ENCODE measurements around the gene CTNNBL1. TPM values are rescaled to one million over a fixed set of nuclear protein-coding genes. Genes with fewer than 3 reads are reported as not detected.

The CTNNBL1 gene
- total and polyA plus RNA-seq, 2 of the 4 experiments (the other 2 are of a cell fraction) = 29.9 to 34.1 TPM

DNA sequence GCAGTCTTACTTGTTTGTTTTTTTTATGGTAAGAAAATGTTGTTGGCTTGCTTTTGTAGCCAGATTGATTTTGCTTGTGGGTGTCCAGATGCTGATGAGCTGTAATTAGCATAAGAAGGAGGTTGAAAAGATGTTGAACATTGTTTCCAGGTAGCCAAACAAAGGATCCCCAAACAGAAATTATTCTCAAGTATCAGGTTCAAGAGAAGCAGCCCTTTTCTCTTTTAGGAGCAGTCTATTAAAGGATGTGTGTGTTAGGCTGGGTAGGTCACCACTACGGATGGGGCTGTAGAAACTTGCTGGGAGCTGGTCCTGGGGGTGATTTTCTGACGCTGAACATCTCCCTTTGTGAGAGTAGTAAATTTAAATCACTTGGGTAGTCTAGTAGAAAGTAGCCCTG, 122.2 kb downstream of the CTNNBL1 start:
- Histone ChIP-seq H3K36me3 (ENCODE audit: control insufficient read depth, insufficient read depth, low read length) (peaks cover 1% of the 10 kb centered on the region; the same call in 1 of the 2 replicates), H4K20me1 (ENCODE audit: insufficient read depth, low read length) (no peaks in the 10 kb centered on the region), H2AFZ (replicated peaks; ENCODE audit: low read length, poor library complexity) (no peak overlapping the region), H3K27ac (ENCODE audit: insufficient read depth, low read length) (no peak overlapping the region), H3K4ac (ENCODE audit: low read depth, low read length) (no peak overlapping the region), H3K9ac (ENCODE audit: low read depth, low read length) (no peak overlapping the region), H3K4me3 (ENCODE audit: insufficient read depth, low read depth, low read length) (no peak overlapping the region), H2AK5ac (ENCODE audit: low read depth, low read length) (no peak overlapping the region), H4K5ac (ENCODE audit: low read depth, low read length) (no peak overlapping the region), H2BK5ac (ENCODE audit: low read depth, low read length, poor library complexity, severe bottlenecking) (no peak overlapping the region), H3K9me3 (ENCODE audit: control insufficient read depth, insufficient read depth, low read length) (no peaks in the 10 kb centered on the region), H3K4me1 (ENCODE audit: control insufficient read depth, insufficient read depth, low read length) (no peaks in the 10 kb centered on the region), H2BK15ac (ENCODE audit: low read depth, low read length) (no peak overlapping the region), H3K79me1 (ENCODE audit: low read depth in 1 of 2, low read length in 2 of 2) (peaks cover 0 to 2% of the 10 kb centered on the region in 2 experiments; a peak in 2 of 4 replicates), H3K56ac (ENCODE audit: extremely low read depth, insufficient read depth, low read length) (no peak overlapping the region), H2BK20ac (ENCODE audit: low read depth, low read length) (no peak overlapping the region), H4K8ac (ENCODE audit: low read depth in 2 of 2, low read length in 2 of 2) (no peak overlapping the region), H4K91ac (ENCODE audit: insufficient read depth, low read depth, low read length) (no peak overlapping the region), H2AK9ac (replicated peaks; ENCODE audit: low read depth, low read length, poor library complexity) (no peak overlapping the region), H3K18ac (ENCODE audit: low read depth, low read length) (no peak overlapping the region), H2BK120ac (ENCODE audit: low read depth, low read length) (no peak overlapping the region), H3K4me2 (ENCODE audit: low read depth, low read length) (no peak overlapping the region), H3K23ac (ENCODE audit: low read depth, low read length) (no peak overlapping the region), H3K27me3 (ENCODE audit: control insufficient read depth, insufficient read depth, low read length) (no peaks in the 10 kb centered on the region), H3K14ac (replicated peaks; ENCODE audit: low read depth, low read length) (no peak overlapping the region), H3K9me1 (ENCODE audit: insufficient read depth, low read length) (0 out of 2 replicates have a peak, but pooled peaks cover under 1% of the 10 kb centered on the region)
- DNase-seq (no peak), ATAC-seq (ENCODE audit: low read depth) (no peak)
- intact Hi-C loops (cut with micrococcal nuclease) = no loop called here
- POLR2A ChIA-PET (ENCODE audit: unreplicated experiment) = no interaction called here
- in situ Hi-C loops (cut with MboI; ENCODE audit: low sequenced_read_pairs) = no loop called here
- TF ChIP-seq SMC3 (IDR thresholded peaks at IDR 0.05; ENCODE audit: low read depth, low read length) (no peak), POLR2A (IDR thresholded peaks at IDR 0.05; ENCODE audit: low read depth, low read length) (no peak), MAZ (IDR thresholded peaks at IDR 0.05; ENCODE audit: borderline replicate concordance, low read depth, low read length) (no peak), RCOR1 (IDR thresholded peaks at IDR 0.05; ENCODE audit: insufficient replicate concordance, low read length) (no peak), BHLHE40 (IDR thresholded peaks at IDR 0.05; ENCODE audit: low read depth, low read length) (no peak), MAFK (IDR thresholded peaks at IDR 0.05; ENCODE audit: low read depth, low read length) (no peak), CEBPB (IDR thresholded peaks at IDR 0.05; ENCODE audit: low read depth, low read length) (no peak), NFE2L2 (IDR thresholded peaks at IDR 0.05; ENCODE audit: low read depth, low read length) (no peak), RFX5 (IDR thresholded peaks at IDR 0.05; ENCODE audit: low read depth, low read length) (no peak), MXI1 (IDR thresholded peaks at IDR 0.05; ENCODE audit: borderline replicate concordance, low read depth, low read length) (no peak), RAD21 (IDR thresholded peaks at IDR 0.05; ENCODE audit: low read length) (no peak), CHD1 (IDR thresholded peaks at IDR 0.05; ENCODE audit: low read depth, low read length) (no peak), FOS (IDR thresholded peaks at IDR 0.05; ENCODE audit: low read depth, low read length) (no peak)
- TF ChIP-seq, protein P1, sequence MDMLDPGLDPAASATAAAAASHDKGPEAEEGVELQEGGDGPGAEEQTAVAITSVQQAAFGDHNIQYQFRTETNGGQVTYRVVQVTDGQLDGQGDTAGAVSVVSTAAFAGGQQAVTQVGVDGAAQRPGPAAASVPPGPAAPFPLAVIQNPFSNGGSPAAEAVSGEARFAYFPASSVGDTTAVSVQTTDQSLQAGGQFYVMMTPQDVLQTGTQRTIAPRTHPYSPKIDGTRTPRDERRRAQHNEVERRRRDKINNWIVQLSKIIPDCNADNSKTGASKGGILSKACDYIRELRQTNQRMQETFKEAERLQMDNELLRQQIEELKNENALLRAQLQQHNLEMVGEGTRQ (IDR thresholded peaks at IDR 0.05; ENCODE audit: low read depth, low read length) = no peak
- TF ChIP-seq, protein P2, sequence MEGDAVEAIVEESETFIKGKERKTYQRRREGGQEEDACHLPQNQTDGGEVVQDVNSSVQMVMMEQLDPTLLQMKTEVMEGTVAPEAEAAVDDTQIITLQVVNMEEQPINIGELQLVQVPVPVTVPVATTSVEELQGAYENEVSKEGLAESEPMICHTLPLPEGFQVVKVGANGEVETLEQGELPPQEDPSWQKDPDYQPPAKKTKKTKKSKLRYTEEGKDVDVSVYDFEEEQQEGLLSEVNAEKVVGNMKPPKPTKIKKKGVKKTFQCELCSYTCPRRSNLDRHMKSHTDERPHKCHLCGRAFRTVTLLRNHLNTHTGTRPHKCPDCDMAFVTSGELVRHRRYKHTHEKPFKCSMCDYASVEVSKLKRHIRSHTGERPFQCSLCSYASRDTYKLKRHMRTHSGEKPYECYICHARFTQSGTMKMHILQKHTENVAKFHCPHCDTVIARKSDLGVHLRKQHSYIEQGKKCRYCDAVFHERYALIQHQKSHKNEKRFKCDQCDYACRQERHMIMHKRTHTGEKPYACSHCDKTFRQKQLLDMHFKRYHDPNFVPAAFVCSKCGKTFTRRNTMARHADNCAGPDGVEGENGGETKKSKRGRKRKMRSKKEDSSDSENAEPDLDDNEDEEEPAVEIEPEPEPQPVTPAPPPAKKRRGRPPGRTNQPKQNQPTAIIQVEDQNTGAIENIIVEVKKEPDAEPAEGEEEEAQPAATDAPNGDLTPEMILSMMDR (conservative IDR thresholded peaks at IDR 0.05; ENCODE audit: low read depth, low read length) = no peak
- TF ChIP-seq, protein P3, sequence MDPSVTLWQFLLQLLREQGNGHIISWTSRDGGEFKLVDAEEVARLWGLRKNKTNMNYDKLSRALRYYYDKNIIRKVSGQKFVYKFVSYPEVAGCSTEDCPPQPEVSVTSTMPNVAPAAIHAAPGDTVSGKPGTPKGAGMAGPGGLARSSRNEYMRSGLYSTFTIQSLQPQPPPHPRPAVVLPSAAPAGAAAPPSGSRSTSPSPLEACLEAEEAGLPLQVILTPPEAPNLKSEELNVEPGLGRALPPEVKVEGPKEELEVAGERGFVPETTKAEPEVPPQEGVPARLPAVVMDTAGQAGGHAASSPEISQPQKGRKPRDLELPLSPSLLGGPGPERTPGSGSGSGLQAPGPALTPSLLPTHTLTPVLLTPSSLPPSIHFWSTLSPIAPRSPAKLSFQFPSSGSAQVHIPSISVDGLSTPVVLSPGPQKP (IDR thresholded peaks at IDR 0.05; ENCODE audit: borderline replicate concordance, low read depth, low read length) = no peak
- CTCF ChIA-PET = no interaction called here
- dilution Hi-C loops (cut with HindIII; ENCODE audit: low sequenced_read_pairs, unreplicated experiment) = no loop called here
- no TSS peak for BruUV-seq (replicated peaks)
- WGBS, 2 experiments (ENCODE audit: extremely low coverage in 2 of 2, insufficient read length in 1 of 2) = no CpG with 5 or more reads among the region's 2 CpGs
